ENCODE measurements around the gene DNMT3A. TPM values are rescaled to one million over a fixed set of nuclear protein-coding genes. Genes with fewer than 3 reads are reported as not detected.
"Not testable (repeated sequence)": the region's sequence is repeated elsewhere in the genome, so short reads cannot be mapped to it uniquely, and the experiment has no call there.

DNMT3A gene
- total and polyA plus RNA-seq, 10 donors, result 9.0 to 64.6 (median 33.2) TPM

DNA sequence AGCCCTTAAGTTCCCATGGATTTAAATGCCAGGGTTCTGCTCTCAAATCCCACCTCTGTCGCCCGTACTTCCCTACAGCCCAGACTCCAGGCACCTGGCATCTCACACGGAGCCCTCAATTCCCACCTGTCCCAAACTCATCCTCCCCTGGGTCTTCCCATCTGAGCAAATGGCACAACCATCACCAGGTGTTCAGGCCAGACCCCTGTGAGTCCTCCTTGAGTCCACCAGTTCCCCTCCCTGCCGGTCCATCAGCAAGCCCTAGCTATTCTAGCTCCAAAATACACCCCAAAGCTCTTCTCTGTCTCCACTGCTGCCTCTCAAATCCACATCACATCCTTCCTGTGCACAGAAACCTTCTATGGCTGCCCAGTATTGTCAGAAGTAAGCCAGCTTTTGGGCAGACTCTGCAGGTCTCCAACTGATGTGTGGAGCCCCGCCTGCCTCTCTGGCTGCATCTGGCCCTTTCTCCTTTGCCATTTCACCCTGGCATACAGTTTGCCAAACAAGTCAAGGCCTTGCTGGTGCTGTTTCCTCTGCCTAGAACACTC, 67.7 kb downstream of the DNMT3A start:
- DNase-seq, result no peak
- H3K36me3 ChIP-seq, result peaks cover 0 to 42% (median 17%) of the 10 kb centered on the region in 6 donors
- no peaks in the 10 kb centered on the region for H3K9me3 ChIP-seq
- H3K27ac ChIP-seq, result peak overlapping the region; percentile 89 to 96 (median 90)
- no peaks in the 10 kb centered on the region for H3K27me3 ChIP-seq (replicated peaks in 1 of 7)
- no peak overlapping the region for H3K4me3 ChIP-seq
- intact Hi-C loops (cut with DNase I; ENCODE audit: low total_unique reads), result no loop called here
- TF ChIP-seq POLR2AphosphoS5 (IDR thresholded peaks at IDR 0.05), result no peak
- TF ChIP-seq, protein P1, sequence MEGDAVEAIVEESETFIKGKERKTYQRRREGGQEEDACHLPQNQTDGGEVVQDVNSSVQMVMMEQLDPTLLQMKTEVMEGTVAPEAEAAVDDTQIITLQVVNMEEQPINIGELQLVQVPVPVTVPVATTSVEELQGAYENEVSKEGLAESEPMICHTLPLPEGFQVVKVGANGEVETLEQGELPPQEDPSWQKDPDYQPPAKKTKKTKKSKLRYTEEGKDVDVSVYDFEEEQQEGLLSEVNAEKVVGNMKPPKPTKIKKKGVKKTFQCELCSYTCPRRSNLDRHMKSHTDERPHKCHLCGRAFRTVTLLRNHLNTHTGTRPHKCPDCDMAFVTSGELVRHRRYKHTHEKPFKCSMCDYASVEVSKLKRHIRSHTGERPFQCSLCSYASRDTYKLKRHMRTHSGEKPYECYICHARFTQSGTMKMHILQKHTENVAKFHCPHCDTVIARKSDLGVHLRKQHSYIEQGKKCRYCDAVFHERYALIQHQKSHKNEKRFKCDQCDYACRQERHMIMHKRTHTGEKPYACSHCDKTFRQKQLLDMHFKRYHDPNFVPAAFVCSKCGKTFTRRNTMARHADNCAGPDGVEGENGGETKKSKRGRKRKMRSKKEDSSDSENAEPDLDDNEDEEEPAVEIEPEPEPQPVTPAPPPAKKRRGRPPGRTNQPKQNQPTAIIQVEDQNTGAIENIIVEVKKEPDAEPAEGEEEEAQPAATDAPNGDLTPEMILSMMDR (IDR thresholded peaks at IDR 0.05 in 8 of 11, conservative IDR thresholded peaks at IDR 0.05 in 3 of 11), result no peak
- TF ChIP-seq POLR2A (IDR thresholded peaks at IDR 0.05), result no peak
- H3K4me1 ChIP-seq, result peaks cover 47 to 69% (median 67%) of the 10 kb centered on the region in 6 donors
- WGBS, 5 donors, result 79 to 85% (median 83%) methylated on average over 5 of the region's 5 CpGs

DNA sequence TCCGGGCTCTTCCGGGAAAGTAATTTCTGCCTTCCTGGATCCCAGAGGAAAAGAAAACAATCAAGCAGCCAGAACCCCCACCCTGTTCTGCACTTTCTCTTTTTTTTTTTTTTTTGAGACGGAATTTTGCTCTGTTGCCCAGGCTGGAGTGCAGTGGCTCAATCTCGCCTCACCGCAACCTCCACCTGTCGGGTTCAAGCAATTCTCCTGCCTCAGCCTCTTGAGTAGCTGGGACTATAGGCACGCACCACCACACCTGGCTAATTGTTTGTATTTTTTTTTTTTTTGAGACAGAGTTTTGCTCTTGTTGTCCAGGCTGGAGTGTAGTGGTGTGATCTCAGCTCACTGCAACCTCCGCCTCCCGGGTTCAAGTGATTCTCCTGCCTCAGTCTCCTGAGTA, 69.0 kb downstream of the DNMT3A start:
- intact Hi-C loops (cut with DNase I; ENCODE audit: low total_unique reads); H3K27me3 ChIP-seq (replicated peaks in 1 of 7); H3K9me3 ChIP-seq; DNase-seq; H3K4me3 ChIP-seq: not testable (repeated sequence)
- 84 to 94% (median 86%) methylated on average over 8 to 9 of the region's 9 CpGs for WGBS, 5 donors
- Histone ChIP-seq H3K4me1 (peaks cover 36 to 56% (median 54%) of the 10 kb centered on the region in 6 donors), H3K27ac (peak overlapping the region; percentile 89 to 96 (median 90)), H3K36me3 (peaks cover 0 to 56% (median 24%) of the 10 kb centered on the region in 6 donors)

DNA sequence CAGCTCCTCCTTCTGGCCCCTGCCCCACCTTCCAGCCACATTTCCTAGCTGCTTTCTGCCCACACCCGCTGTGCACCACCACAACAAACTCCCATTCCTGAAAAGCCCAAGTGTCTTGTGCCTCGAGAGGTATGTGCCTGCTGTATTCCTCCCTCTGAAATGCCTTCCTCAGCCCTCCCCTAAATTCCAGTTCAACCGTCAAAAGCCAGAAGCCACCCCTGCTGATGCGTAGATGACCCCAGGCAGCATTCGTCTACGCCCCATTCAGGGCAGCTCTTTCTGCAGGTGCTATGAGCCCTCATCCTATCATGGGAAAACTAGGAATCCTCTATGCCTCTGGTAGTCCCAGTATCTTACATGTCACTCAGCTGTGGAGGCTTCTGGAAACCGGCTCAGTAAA, 71.7 kb downstream of the DNMT3A start:
- Histone ChIP-seq H3K27me3 (replicated peaks in 1 of 7) (no peaks in the 10 kb centered on the region), H3K27ac (no peak overlapping the region), H3K36me3 (peaks cover 0 to 77% (median 28%) of the 10 kb centered on the region in 6 donors), H3K9me3 (no peaks in the 10 kb centered on the region), H3K4me3 (no peak overlapping the region), H3K4me1 (peaks cover 18 to 40% (median 29%) of the 10 kb centered on the region in 6 donors)
- no peak for DNase-seq
- intact Hi-C loops (cut with DNase I; ENCODE audit: low total_unique reads), result no loop called here
- WGBS, 5 donors, result 78 to 97% (median 86%) methylated on average over 7 of the region's 7 CpGs
- TF ChIP-seq POLR2A (IDR thresholded peaks at IDR 0.05) (no peak), POLR2AphosphoS5 (IDR thresholded peaks at IDR 0.05) (no peak)
- TF ChIP-seq, protein P1 (IDR thresholded peaks at IDR 0.05 in 8 of 11, conservative IDR thresholded peaks at IDR 0.05 in 3 of 11), result no peak

DNA sequence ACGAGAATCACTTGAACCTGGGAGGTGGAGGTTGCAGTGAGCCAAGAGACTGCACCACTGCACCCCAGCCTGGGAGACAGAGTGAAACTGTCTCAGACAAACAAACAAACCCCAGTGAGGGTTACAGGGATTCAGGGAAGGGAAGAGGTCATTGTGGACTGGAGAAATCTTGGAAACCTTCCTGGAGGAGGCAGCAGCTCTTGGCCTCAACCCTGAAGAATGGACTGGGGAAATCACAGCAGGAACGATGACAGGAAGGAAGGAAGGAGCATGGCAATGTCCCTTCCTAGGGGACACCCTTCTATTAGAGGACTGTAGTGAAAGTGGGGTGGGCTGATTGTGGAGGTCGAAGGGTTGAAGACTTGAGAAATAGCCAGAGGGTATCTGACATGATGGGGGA, 72.5 kb downstream of the DNMT3A start:
- no peak for DNase-seq
- H3K36me3 ChIP-seq, result peaks cover 0 to 79% (median 28%) of the 10 kb centered on the region in 6 donors
- H3K4me3 ChIP-seq, result no peak overlapping the region
- TF ChIP-seq, protein P1 (IDR thresholded peaks at IDR 0.05 in 8 of 11, conservative IDR thresholded peaks at IDR 0.05 in 3 of 11), result no peak
- TF ChIP-seq POLR2A (IDR thresholded peaks at IDR 0.05) (no peak), POLR2AphosphoS5 (IDR thresholded peaks at IDR 0.05) (no peak)
- H3K4me1 ChIP-seq, result peaks cover 9 to 32% (median 20%) of the 10 kb centered on the region in 6 donors
- H3K27me3 ChIP-seq (replicated peaks in 1 of 7), result no peaks in the 10 kb centered on the region
- H3K27ac ChIP-seq, result no peak overlapping the region
- 66 to 86% (median 78%) methylated on average over 3 of the region's 3 CpGs for whole genome bisulfite sequencing, 5 donors
- H3K9me3 ChIP-seq, result no peaks in the 10 kb centered on the region
- intact Hi-C loops (cut with DNase I; ENCODE audit: low total_unique reads), result no loop called here
